K562 (cell line): ENCODE data around the gene RPS19BP1. TPM values are rescaled to one million over a fixed set of nuclear protein-coding genes. Genes with fewer than 3 reads are reported as not detected.

Source experiments
- ATF7 ChIP-seq: fragments of 450-650 bp; IDR thresholded peaks from 2 replicates; pipeline ENCODE4 v1.7.1; 2014; ENCODE audit warnings: mild to moderate bottlenecking, moderate library complexity
- CREB1 ChIP-seq, 2 experiments: sonication (generic) in 1 of 2; formaldehyde crosslinking in 1 of 2; IDR thresholded peaks; 2 replicates each; pipeline versions ENCODE4 v1.6.1 to v1.8.0; 2012 to 2022; ENCODE audit warnings: inconsistent platforms in 1 of 2, mild to moderate bottlenecking in 1 of 2, missing genetic modification reagents in 1 of 2, moderate library complexity in 1 of 2
- MNT ChIP-seq, 2 experiments: fragments of 450-650 bp; conservative IDR thresholded peaks; 2 replicates each; pipeline ENCODE4 v1.6.1; 2017; ENCODE audit warnings: mild to moderate bottlenecking in 2 of 2, moderate library complexity in 2 of 2
- NR1H2 ChIP-seq: sonication (generic); formaldehyde crosslinking; IDR thresholded peaks from 2 replicates; pipeline ENCODE4 v1.4.0; 2020; ENCODE audit warnings: mild to moderate bottlenecking, missing genetic modification reagents
- PBX2 ChIP-seq, 2 experiments: IDR thresholded peaks in 1 of 2; conservative IDR thresholded peaks in 1 of 2; 2 replicates each; pipeline ENCODE4 v1.6.1; 2016; ENCODE audit warnings: low read depth in 2 of 2, mild to moderate bottlenecking in 1 of 2, missing compliant biosample characterization in 1 of 2, missing genetic modification characterization in 1 of 2, moderate library complexity in 1 of 2
- RREB1 ChIP-seq: fragments of 250-450 bp; sonication (Bioruptor Pico); IDR thresholded peaks from 2 replicates; pipeline ENCODE4 v1.4.0; 2020
- SOX6 ChIP-seq: fragments of 450-650 bp; IDR thresholded peaks from 2 replicates; pipeline ENCODE4 v1.6.1; 2014; ENCODE audit warnings: mild to moderate bottlenecking
- TAF9B ChIP-seq: fragments of 450-650 bp; IDR thresholded peaks from 2 replicates; pipeline ENCODE4 v1.6.1; 2018; ENCODE audit warnings: mild to moderate bottlenecking; ENCODE audit not compliant: partially characterized antibody
- VEZF1 ChIP-seq: fragments of 200-800 bp; sonication (Bioruptor generic); IDR thresholded peaks from 2 replicates; pipeline ENCODE4 v1.6.1; 2017; ENCODE audit warnings: missing genetic modification characterization, missing compliant biosample characterization
- ZBTB43 ChIP-seq: sonication (generic); formaldehyde crosslinking; IDR thresholded peaks from 2 replicates; pipeline ENCODE4 v1.8.0; 2023; ENCODE audit warnings: mild to moderate bottlenecking, missing genetic modification reagents
- polyA plus RNA-seq, 8 experiments: library from polyadenylated mRNA; depleted of rRNA in 4 of 8; stranded (reverse) in 5 of 8; unstranded in 3 of 8; fragments of >200 nt; fragmentation: Nextera tagmentation in 2 of 8; fragmentation: Illumina TruSeq in 1 of 8; extraction: Ambion mirVana in 2 of 8; extraction: Trizol in 1 of 8; gene quantifications; 2 replicates each; pipeline versions ENCODE4 v1.2.1 to v1.2.3, GENCODE V29; 2011 to 2014; ENCODE audit warnings: inconsistent platforms in 1 of 8, missing spikeins in 1 of 8
- total RNA-seq, 7 experiments: library from RNA; depleted of rRNA in 6 of 7; stranded (reverse); fragments of >200 nt in 6 of 7; fragmentation: Illumina TruSeq in 2 of 7; extraction: Trizol in 2 of 7; gene quantifications; 2 replicates each; pipeline versions ENCODE4 v1.2.1 to v1.2.3, GENCODE V29; 2011 to 2021; ENCODE audit warnings: low replicate concordance in 1 of 7

The RPS19BP1 gene
- total and polyA plus RNA-seq, 9 of the 15 experiments (the other 6 are each of a cell fraction or from before 2014, with no cell fraction given), result 3.0 to 223 (median 84.3) TPM

- TF ChIP-seq PBX2 (CRISPR knock-in tag; IDR thresholded peaks at IDR 0.05; ENCODE audit: low read depth) (peak; percentile 48), PBX2 (tag; conservative IDR thresholded peaks at IDR 0.05; ENCODE audit: low read depth) (peak; percentile 94), SOX6 (peak; percentile 20; the same call in 1 of the 2 replicates), TAF9B (peak; percentile 0), RREB1 (CRISPR knock-in tag) (no peak), VEZF1 (CRISPR knock-in tag) (peak; percentile 61), CREB1 (IDR thresholded peaks at IDR 0.05) (0 out of 2 replicates have a peak, but pooled peaks have one; percentile 11), CREB1 (CRISPR knock-in tag; IDR thresholded peaks at IDR 0.05) (no peak; the same call in 1 of the 2 replicates), MNT (conservative IDR thresholded peaks at IDR 0.05) (peak; percentile 69 to 83), ATF7 (peak; percentile 79), NR1H2 (no peak), ZBTB43 (CRISPR knock-in tag) (0 out of 2 replicates have a peak, but pooled peaks have one; percentile 52)
Observed at GRCh38 chr22:39532215-39533073, at the start of gene RPS19BP1 (continued).
